GM12873 (cell line): ENCODE measurements around the gene CCNY.

Experiments used
- TF ChIP-seq, protein P1 (sequence below): IDR thresholded peaks from 2 replicates; pipeline ENCODE4 v1.5.1; 2012; ENCODE audit warnings: low read depth, mild to moderate bottlenecking, moderate library complexity, low read length, control low read depth; ENCODE audit not compliant: insufficient read depth; ENCODE audit errors: missing control alignments

The CCNY gene

DNA sequence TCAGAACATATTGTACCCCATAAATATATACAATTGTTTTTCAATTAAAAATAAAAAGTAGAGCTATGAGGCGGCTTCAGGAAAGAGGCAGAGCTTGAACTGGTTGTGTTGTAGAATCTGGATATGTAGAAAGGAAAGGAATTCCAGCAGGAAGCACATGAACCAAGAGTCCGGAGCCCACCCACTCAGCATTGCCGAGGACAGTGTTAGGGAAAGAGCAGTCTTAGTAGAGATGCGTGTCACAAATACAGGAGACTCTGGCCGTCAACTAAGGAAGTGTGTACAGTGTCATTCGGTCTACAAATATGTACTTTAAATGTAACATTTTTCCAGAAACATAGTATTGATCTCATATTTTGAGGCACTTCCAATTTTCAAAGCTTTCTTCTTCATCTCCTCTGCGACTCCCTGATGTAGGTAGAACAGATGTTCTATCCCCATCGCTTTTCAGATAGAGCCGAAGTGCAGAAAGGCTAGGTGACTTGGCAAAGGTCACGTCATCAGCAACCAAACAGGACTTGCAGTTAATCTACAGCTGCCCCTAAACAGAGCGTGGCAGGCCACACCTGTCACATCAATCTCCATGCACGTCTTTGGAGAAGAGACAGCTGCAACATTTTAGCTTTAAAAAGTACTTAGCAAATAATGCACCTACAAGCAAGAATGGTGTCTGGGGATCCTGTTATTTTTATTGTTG is 243.6 kb downstream of the CCNY start:
- TF ChIP-seq, protein P1, sequence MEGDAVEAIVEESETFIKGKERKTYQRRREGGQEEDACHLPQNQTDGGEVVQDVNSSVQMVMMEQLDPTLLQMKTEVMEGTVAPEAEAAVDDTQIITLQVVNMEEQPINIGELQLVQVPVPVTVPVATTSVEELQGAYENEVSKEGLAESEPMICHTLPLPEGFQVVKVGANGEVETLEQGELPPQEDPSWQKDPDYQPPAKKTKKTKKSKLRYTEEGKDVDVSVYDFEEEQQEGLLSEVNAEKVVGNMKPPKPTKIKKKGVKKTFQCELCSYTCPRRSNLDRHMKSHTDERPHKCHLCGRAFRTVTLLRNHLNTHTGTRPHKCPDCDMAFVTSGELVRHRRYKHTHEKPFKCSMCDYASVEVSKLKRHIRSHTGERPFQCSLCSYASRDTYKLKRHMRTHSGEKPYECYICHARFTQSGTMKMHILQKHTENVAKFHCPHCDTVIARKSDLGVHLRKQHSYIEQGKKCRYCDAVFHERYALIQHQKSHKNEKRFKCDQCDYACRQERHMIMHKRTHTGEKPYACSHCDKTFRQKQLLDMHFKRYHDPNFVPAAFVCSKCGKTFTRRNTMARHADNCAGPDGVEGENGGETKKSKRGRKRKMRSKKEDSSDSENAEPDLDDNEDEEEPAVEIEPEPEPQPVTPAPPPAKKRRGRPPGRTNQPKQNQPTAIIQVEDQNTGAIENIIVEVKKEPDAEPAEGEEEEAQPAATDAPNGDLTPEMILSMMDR = no peak

- TF ChIP-seq, protein P1 = no peak
These were observed 244.1 kb downstream of the CCNY start for GRCh38 chr10:35580423-35580770.

DNA sequence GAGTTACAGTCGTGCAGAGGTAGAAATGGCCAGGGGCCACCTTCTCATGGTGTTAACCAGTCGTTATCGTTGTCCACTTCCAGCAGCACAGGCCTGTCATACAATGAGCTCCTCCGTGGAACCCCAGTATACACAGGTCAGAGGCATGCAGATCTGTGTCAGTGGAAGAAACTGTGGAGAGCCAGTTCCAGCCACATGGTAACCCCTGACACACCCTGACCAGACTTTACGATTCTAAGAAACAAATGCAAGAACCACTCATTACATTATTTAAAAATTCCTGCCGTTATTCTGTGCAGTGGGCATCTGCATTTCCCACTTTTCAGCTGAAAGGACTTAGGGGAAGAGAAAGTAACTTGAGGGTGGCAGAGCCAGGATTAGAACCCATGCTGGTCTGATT is 245.3 kb downstream of the CCNY start:
- TF ChIP-seq, protein P1 = no peak

DNA sequence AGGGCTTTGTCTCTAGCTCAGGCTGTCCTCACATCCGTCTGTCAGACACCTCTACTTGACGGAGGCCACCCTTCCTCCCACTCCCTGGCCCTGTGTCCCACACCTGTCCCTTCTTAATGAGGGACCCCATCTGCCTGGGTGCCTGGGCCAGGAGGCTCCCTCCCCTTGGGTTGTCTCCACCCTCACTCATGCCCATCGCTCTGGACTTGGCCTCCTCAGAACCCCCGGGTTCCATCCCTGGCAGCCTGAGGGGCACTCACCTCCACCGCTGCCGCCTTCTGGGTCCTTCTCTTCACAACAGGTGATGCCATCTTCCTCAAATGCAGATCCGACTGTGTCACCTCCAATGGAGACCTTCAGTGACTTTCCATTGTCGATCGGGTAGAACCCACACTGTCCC is 248.6 kb downstream of the CCNY start:
- TF ChIP-seq, protein P1 = no peak

DNA sequence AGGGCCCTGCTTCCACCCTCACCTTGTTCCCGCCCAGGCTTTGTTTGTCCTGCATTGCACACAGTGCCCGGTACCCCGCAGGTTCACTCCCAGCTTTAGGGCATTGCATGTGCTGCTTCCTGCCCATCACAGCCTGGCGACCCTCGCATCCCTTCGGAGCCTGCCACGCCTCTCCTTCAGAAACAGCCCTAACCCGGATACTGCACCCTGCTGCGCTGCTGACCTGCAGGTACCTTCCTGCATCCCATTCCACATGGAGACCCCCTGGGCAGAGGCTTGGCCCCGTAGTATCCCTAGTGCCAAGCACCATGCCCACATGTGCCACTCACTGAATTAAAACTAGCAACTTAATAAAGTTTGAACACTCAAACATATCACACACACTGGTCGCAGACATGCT is 249.0 kb downstream of the CCNY start:
- TF ChIP-seq, protein P1 = no peak

DNA sequence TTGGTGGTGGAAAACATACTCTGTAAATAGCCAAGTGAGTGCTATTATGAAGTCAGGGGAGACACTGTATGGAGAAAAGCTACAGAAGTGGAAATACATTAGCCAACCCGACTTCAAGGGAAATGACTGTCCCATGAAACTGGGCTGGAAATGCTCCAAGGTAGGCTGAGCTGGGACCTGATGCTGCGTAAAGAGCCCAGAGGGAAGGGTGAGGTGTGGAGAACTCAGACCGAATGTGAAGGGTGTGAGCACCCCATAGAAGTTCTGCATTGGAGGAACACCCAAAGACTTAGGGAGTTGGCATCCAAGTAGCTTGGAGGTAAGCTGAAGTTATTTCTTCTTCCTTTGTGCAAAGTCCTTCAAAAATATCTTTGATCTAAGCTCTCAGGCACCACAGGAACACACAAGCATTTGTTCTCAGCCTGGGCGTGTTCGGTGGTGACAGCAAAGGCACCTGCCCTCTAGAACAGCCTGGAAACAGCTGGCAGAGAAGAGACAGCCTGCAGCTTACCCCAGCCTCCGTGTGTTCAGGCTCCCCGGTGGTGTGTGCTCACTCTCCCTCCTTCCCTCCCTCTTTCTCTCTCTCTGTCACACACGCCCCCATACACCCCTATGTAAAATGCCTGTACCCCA is 249.7 kb downstream of the CCNY start:
- TF ChIP-seq, protein P1 = no peak

GRCh38 chr10:35588836-35589235 is 252.5 kb downstream of the CCNY start:
- TF ChIP-seq, protein P1 = no peak
